Measurements from ENCODE around the gene CEP112. TPM values are rescaled to one million over a fixed set of nuclear protein-coding genes. Genes with fewer than 3 reads are reported as not detected.

CEP112 gene
- total and polyA plus RNA-seq, 2 of the 13 experiments (the other 11 are each of a cell fraction or from before 2014, with no cell fraction given), result 1.2 to 3.4 TPM

DNA sequence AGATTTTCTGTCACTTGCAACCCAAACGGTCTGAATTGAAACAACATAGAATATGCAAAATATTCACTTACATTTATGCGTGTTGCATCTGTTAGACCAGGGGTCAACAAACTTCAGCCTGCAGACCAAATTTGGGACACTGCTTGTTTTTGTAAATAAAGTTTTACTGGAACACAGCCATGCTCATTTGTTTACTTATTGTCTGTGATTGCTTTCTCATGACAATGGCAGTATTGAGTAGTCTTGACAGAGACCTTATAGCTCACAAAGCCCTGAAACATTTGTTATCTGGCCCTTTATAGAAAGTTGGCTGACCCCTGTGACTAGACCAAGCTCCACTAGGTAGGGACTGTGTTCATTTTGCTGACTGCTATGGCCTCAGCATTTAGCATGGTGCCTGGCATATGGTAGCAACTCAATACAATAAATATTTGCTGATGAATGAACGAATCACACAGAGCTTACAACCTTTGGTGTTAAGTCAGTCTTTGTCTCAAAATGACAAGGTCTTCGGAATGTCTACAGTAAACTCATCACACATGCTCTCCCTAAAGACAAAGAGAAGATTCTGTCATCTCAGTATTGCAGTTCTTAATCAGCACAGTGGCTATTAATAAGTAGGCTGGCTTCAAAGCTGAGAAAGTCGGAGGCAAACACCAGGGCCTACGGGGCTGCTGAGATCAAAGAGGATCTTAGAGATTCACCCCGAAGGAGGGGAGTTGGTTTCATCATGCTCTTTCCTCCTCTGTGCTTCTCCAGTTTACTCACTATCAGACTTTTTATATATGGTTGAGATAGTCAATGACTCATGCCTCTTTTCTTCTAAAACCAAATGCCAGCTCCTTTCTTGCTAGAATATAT is 535.3 kb downstream of the CEP112 start (continued):
- TF ChIP-seq, protein P1, sequence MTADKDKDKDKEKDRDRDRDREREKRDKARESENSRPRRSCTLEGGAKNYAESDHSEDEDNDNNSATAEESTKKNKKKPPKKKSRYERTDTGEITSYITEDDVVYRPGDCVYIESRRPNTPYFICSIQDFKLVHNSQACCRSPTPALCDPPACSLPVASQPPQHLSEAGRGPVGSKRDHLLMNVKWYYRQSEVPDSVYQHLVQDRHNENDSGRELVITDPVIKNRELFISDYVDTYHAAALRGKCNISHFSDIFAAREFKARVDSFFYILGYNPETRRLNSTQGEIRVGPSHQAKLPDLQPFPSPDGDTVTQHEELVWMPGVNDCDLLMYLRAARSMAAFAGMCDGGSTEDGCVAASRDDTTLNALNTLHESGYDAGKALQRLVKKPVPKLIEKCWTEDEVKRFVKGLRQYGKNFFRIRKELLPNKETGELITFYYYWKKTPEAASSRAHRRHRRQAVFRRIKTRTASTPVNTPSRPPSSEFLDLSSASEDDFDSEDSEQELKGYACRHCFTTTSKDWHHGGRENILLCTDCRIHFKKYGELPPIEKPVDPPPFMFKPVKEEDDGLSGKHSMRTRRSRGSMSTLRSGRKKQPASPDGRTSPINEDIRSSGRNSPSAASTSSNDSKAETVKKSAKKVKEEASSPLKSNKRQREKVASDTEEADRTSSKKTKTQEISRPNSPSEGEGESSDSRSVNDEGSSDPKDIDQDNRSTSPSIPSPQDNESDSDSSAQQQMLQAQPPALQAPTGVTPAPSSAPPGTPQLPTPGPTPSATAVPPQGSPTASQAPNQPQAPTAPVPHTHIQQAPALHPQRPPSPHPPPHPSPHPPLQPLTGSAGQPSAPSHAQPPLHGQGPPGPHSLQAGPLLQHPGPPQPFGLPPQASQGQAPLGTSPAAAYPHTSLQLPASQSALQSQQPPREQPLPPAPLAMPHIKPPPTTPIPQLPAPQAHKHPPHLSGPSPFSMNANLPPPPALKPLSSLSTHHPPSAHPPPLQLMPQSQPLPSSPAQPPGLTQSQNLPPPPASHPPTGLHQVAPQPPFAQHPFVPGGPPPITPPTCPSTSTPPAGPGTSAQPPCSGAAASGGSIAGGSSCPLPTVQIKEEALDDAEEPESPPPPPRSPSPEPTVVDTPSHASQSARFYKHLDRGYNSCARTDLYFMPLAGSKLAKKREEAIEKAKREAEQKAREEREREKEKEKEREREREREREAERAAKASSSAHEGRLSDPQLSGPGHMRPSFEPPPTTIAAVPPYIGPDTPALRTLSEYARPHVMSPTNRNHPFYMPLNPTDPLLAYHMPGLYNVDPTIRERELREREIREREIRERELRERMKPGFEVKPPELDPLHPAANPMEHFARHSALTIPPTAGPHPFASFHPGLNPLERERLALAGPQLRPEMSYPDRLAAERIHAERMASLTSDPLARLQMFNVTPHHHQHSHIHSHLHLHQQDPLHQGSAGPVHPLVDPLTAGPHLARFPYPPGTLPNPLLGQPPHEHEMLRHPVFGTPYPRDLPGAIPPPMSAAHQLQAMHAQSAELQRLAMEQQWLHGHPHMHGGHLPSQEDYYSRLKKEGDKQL (CRISPR knock-in tag; IDR thresholded peaks at IDR 0.05; ENCODE audit: low read depth), result 0 out of 2 replicates have a peak, but pooled peaks have one; percentile 12
- TF ChIP-seq TRIM24 (CRISPR knock-in tag; IDR thresholded peaks at IDR 0.05) (no peak), TCF7 (IDR thresholded peaks at IDR 0.05; ENCODE audit: low read depth) (peak; percentile 89), TMF1 (CRISPR knock-in tag; IDR thresholded peaks at IDR 0.05; ENCODE audit: low read depth) (no peak), ZNF468 (CRISPR knock-in tag; IDR thresholded peaks at IDR 0.05) (no peak), BATF2 (CRISPR knock-in tag; IDR thresholded peaks at IDR 0.05) (no peak), ZNF607 (CRISPR knock-in tag; IDR thresholded peaks at IDR 0.05; ENCODE audit: borderline replicate concordance) (no peak), SOX5 (CRISPR knock-in tag; IDR thresholded peaks at IDR 0.05; ENCODE audit: borderline replicate concordance) (peak; percentile 94), EEA1 (CRISPR knock-in tag; IDR thresholded peaks at IDR 0.05; ENCODE audit: borderline replicate concordance) (no peak), ZNF224 (CRISPR knock-in tag; IDR thresholded peaks at IDR 0.05) (no peak), FOXA3 (CRISPR knock-in tag; IDR thresholded peaks at IDR 0.05) (peak; percentile 78), KLF12 (CRISPR knock-in tag; IDR thresholded peaks at IDR 0.05; ENCODE audit: borderline replicate concordance) (no peak), ZNF530 (CRISPR knock-in tag; IDR thresholded peaks at IDR 0.05; ENCODE audit: low read depth) (no peak), RFXAP (CRISPR knock-in tag; IDR thresholded peaks at IDR 0.05; ENCODE audit: borderline replicate concordance) (no peak), TGIF2 (CRISPR knock-in tag; IDR thresholded peaks at IDR 0.05) (peak; percentile 55; the same call in 1 of the 2 replicates), BORCS8-MEF2B (CRISPR knock-in tag; IDR thresholded peaks at IDR 0.05) (no peak), PHF21A (CRISPR knock-in tag; IDR thresholded peaks at IDR 0.05) (0 out of 2 replicates have a peak, but pooled peaks have one; percentile 17)
- TF ChIP-seq, protein P2, sequence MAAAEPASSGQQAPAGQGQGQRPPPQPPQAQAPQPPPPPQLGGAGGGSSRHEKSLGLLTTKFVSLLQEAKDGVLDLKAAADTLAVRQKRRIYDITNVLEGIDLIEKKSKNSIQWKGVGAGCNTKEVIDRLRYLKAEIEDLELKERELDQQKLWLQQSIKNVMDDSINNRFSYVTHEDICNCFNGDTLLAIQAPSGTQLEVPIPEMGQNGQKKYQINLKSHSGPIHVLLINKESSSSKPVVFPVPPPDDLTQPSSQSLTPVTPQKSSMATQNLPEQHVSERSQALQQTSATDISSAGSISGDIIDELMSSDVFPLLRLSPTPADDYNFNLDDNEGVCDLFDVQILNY (CRISPR knock-in tag; conservative IDR thresholded peaks at IDR 0.05), result no peak

All from HepG2 (cell line).